ENCODE data around the gene CNTLN.

DNA sequence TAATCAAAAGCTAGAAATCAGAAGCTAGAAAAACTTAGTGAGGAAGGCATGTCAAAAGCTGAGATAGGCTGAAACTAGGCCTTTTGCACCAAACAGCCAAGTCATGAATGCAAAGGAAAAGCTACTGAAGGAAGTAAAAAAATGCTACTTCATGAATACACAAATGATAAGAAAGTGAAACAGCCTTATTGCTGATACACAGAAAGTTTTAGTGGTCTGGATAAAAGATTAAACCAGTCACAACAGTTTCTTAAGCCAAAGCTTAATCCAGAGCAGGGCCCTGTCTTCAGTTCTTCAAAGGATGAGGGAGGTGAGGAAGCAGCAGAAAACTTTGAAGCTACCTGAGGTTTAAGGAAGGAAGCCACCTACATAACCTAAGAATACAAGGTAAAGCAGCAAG is 341.6 kb downstream of the CNTLN start:
- TF ChIP-seq NR3C1 (IDR thresholded peaks at IDR 0.05) (no peak), POLR2A (IDR thresholded peaks at IDR 0.05; ENCODE audit: low read length) (no peak), RARB (CRISPR knock-in tag; IDR thresholded peaks at IDR 0.05) (no peak), EHF (CRISPR knock-in tag; IDR thresholded peaks at IDR 0.05) (no peak), SREBF2 (IDR thresholded peaks at IDR 0.05) (no peak), POLR2AphosphoS2 (conservative IDR thresholded peaks at IDR 0.05; ENCODE audit: low read length) (no peak), SMC3 (IDR thresholded peaks at IDR 0.05) (no peak), HOXA7 (CRISPR knock-in tag; IDR thresholded peaks at IDR 0.05) (no peak), RAD21 (conservative IDR thresholded peaks at IDR 0.05 in 1 of 2, IDR thresholded peaks at IDR 0.05 in 1 of 2) (no peak), RFX5 (IDR thresholded peaks at IDR 0.05) (no peak)
- TF ChIP-seq, protein P1, sequence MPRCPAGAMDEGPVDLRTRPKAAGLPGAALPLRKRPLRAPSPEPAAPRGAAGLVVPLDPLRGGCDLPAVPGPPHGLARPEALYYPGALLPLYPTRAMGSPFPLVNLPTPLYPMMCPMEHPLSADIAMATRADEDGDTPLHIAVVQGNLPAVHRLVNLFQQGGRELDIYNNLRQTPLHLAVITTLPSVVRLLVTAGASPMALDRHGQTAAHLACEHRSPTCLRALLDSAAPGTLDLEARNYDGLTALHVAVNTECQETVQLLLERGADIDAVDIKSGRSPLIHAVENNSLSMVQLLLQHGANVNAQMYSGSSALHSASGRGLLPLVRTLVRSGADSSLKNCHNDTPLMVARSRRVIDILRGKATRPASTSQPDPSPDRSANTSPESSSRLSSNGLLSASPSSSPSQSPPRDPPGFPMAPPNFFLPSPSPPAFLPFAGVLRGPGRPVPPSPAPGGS (IDR thresholded peaks at IDR 0.05), result no peak
- TF ChIP-seq, protein P2, sequence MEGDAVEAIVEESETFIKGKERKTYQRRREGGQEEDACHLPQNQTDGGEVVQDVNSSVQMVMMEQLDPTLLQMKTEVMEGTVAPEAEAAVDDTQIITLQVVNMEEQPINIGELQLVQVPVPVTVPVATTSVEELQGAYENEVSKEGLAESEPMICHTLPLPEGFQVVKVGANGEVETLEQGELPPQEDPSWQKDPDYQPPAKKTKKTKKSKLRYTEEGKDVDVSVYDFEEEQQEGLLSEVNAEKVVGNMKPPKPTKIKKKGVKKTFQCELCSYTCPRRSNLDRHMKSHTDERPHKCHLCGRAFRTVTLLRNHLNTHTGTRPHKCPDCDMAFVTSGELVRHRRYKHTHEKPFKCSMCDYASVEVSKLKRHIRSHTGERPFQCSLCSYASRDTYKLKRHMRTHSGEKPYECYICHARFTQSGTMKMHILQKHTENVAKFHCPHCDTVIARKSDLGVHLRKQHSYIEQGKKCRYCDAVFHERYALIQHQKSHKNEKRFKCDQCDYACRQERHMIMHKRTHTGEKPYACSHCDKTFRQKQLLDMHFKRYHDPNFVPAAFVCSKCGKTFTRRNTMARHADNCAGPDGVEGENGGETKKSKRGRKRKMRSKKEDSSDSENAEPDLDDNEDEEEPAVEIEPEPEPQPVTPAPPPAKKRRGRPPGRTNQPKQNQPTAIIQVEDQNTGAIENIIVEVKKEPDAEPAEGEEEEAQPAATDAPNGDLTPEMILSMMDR (IDR thresholded peaks at IDR 0.05), result no peak
- TF ChIP-seq, protein P3, sequence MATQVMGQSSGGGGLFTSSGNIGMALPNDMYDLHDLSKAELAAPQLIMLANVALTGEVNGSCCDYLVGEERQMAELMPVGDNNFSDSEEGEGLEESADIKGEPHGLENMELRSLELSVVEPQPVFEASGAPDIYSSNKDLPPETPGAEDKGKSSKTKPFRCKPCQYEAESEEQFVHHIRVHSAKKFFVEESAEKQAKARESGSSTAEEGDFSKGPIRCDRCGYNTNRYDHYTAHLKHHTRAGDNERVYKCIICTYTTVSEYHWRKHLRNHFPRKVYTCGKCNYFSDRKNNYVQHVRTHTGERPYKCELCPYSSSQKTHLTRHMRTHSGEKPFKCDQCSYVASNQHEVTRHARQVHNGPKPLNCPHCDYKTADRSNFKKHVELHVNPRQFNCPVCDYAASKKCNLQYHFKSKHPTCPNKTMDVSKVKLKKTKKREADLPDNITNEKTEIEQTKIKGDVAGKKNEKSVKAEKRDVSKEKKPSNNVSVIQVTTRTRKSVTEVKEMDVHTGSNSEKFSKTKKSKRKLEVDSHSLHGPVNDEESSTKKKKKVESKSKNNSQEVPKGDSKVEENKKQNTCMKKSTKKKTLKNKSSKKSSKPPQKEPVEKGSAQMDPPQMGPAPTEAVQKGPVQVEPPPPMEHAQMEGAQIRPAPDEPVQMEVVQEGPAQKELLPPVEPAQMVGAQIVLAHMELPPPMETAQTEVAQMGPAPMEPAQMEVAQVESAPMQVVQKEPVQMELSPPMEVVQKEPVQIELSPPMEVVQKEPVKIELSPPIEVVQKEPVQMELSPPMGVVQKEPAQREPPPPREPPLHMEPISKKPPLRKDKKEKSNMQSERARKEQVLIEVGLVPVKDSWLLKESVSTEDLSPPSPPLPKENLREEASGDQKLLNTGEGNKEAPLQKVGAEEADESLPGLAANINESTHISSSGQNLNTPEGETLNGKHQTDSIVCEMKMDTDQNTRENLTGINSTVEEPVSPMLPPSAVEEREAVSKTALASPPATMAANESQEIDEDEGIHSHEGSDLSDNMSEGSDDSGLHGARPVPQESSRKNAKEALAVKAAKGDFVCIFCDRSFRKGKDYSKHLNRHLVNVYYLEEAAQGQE (IDR thresholded peaks at IDR 0.05), result no peak
- TF ChIP-seq, protein P4, sequence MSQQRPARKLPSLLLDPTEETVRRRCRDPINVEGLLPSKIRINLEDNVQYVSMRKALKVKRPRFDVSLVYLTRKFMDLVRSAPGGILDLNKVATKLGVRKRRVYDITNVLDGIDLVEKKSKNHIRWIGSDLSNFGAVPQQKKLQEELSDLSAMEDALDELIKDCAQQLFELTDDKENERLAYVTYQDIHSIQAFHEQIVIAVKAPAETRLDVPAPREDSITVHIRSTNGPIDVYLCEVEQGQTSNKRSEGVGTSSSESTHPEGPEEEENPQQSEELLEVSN (IDR thresholded peaks at IDR 0.05; ENCODE audit: borderline replicate concordance, low read depth), result no peak
